A673 (cell line): ENCODE data around the gene ARHGAP15.

ENCODE experiments used
- EZH2 ChIP-seq: fragments of 200-600 bp; sonication (generic); IDR thresholded peaks from 2 replicates; pipeline ENCODE4 v1.6.1; 2017; ENCODE audit warnings: borderline replicate concordance, low read depth, mild to moderate bottlenecking, mixed read lengths, antibody characterized with exemption, low read length; ENCODE audit not compliant: poor library complexity, severe bottlenecking
- TF ChIP-seq, protein P1 (sequence below): fragments of 300-800, 200-600 bp; sonication (generic); conservative IDR thresholded peaks from 2 replicates; pipeline ENCODE4 v1.5.1; 2017; ENCODE audit warnings: low read depth, mild to moderate bottlenecking, antibody characterized with exemption, low read length, moderate library complexity, mixed read lengths

DNA sequence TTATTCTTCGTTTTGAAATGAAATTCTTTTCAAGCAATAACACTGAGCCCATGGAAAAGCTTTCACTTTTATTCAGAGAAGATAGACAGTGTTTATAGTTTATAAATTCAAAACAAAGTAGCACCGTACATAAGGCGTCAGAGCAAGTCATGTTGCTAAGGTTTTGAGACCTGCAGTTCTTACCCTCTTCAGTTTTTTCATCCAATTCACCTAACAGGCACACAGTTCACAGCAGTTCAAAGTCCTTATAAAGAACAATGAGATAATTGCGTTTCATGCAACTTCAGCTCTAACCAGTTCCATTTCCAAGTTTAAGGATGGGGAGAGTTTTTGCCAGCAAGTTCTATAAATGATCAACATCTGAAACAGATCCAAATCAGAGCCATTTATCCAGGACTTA is 96.7 kb downstream of the ARHGAP15 start:
- TF ChIP-seq, protein P1, sequence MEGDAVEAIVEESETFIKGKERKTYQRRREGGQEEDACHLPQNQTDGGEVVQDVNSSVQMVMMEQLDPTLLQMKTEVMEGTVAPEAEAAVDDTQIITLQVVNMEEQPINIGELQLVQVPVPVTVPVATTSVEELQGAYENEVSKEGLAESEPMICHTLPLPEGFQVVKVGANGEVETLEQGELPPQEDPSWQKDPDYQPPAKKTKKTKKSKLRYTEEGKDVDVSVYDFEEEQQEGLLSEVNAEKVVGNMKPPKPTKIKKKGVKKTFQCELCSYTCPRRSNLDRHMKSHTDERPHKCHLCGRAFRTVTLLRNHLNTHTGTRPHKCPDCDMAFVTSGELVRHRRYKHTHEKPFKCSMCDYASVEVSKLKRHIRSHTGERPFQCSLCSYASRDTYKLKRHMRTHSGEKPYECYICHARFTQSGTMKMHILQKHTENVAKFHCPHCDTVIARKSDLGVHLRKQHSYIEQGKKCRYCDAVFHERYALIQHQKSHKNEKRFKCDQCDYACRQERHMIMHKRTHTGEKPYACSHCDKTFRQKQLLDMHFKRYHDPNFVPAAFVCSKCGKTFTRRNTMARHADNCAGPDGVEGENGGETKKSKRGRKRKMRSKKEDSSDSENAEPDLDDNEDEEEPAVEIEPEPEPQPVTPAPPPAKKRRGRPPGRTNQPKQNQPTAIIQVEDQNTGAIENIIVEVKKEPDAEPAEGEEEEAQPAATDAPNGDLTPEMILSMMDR: no peak
- no peak for TF ChIP-seq EZH2
